ENCODE measurements around the gene MTCL1.

- TF ChIP-seq CTCF (IDR thresholded peaks at IDR 0.05), result no peak
- no peak for TF ChIP-seq POLR2AphosphoS5 (IDR thresholded peaks at IDR 0.05; ENCODE audit: low read depth, low read length)
- TF ChIP-seq SIN3A (IDR thresholded peaks at IDR 0.05; ENCODE audit: borderline replicate concordance, insufficient read depth, low read depth, low read length), result no peak
- TF ChIP-seq REST (IDR thresholded peaks at IDR 0.05; ENCODE audit: insufficient read depth in 1 of 2, low read depth in 2 of 2, low read length in 1 of 2), result no peak
Measured at GRCh38 chr18:8724452-8724851, 19.1 kb downstream of the MTCL1 start.
